PC-9 (cell line): ENCODE data around the gene SLX9. TPM values are rescaled to one million over a fixed set of nuclear protein-coding genes. Genes with fewer than 3 reads are reported as not detected.

Experiments
- BruUV-seq: library from RNA; stranded (reverse); fragments of 400-500 nt; replicated peaks from 2 replicates; lab custom pipeline; 2021; lab: Mats Ljungman, UMichigan
- CTCF ChIA-PET: fragments of 300-600 bp; sonication (Branson Sonifier 250); formaldehyde crosslinking; loops from one replicate; lab custom pipeline; 2022; ENCODE audit warnings: antibody characterized with exemption; lab: Charles Lee
- POLR2A ChIA-PET: fragments of 300-600 bp; sonication (Branson Sonifier 250); formaldehyde crosslinking; loops from one replicate; lab custom pipeline; 2022; ENCODE audit warnings: antibody characterized with exemption; ENCODE audit not compliant: unreplicated experiment; lab: Charles Lee
- DNase-seq, 2 experiments: peaks; one replicate each; pipeline versions ENCODE4 v3.0.0 to v3.0.0-alpha.2; 2015 to 2022; ENCODE audit warnings: mixed read lengths in 1 of 2
- H2AFZ ChIP-seq: fragments of 200-600 bp; sonication (generic); 2 replicates; pipeline ENCODE4 v1.8.1; 2017; ENCODE audit warnings: antibody characterized with exemption
- H3F3A ChIP-seq: fragments of 200-600 bp; sonication (generic); 2 replicates; pipeline ENCODE4 v1.8.1; 2017; ENCODE audit warnings: antibody characterized with exemption, mild to moderate bottlenecking, low read depth; ENCODE audit not compliant: insufficient read depth
- H3K27ac ChIP-seq: fragments of 200-600 bp; sonication (generic); 2 replicates; pipeline ENCODE4 v1.6.1; 2016; ENCODE audit warnings: mixed run types
- H3K27me3 ChIP-seq: fragments of 200-600 bp; sonication (generic); 2 replicates; pipeline ENCODE4 v1.6.1; 2016; ENCODE audit warnings: low read depth, mixed run types; ENCODE audit not compliant: insufficient read depth
- H3K36me3 ChIP-seq: fragments of 200-600 bp; sonication (generic); 2 replicates; pipeline ENCODE4 v1.6.1; 2016; ENCODE audit warnings: low read depth, mixed run types
- H3K4me1 ChIP-seq: fragments of 200-600 bp; sonication (generic); replicated peaks from 2 replicates; pipeline ENCODE4 v1.6.1; 2016; ENCODE audit warnings: mixed run types; ENCODE audit not compliant: insufficient read depth
- H3K4me2 ChIP-seq: fragments of 200-600 bp; sonication (generic); 2 replicates; pipeline ENCODE4 v1.6.1; 2017; ENCODE audit warnings: mixed run types
- H3K4me3 ChIP-seq: fragments of 200-600 bp; sonication (generic); 2 replicates; pipeline ENCODE4 v1.6.1; 2016; ENCODE audit warnings: mixed run types
- H3K79me2 ChIP-seq: fragments of 200-600 bp; sonication (generic); 2 replicates; pipeline ENCODE4 v1.6.1; 2017; ENCODE audit warnings: low read depth, mixed run types
- H3K9me2 ChIP-seq: fragments of 200-600 bp; sonication (generic); 2 replicates; pipeline ENCODE4 v1.8.1; 2017; ENCODE audit warnings: mild to moderate bottlenecking; ENCODE audit not compliant: insufficient read depth
- H3K9me3 ChIP-seq: fragments of 200-600 bp; sonication (generic); 2 replicates; pipeline ENCODE4 v1.8.1; 2016; ENCODE audit warnings: low read depth; ENCODE audit not compliant: insufficient read depth
- H4K20me1 ChIP-seq: fragments of 200-600 bp; sonication (generic); 2 replicates; pipeline ENCODE4 v1.8.1; 2017; ENCODE audit not compliant: insufficient read depth
- EZH2 ChIP-seq: fragments of 200-600 bp; sonication (generic); IDR thresholded peaks from 2 replicates; pipeline ENCODE4 v1.8.0; 2017; ENCODE audit warnings: antibody characterized with exemption, low read depth
- intact Hi-C: fragments of 100-400 bp; cut with micrococcal nuclease; formaldehyde crosslinking; loops from one replicate; pipeline ENCODE4 v1.10.0; 2022; ENCODE audit not compliant: unreplicated experiment
- total RNA-seq: library from RNA; stranded (reverse); gene quantifications from 2 replicates; pipeline ENCODE4 v1.2.3, GENCODE V29; 2021
- TF ChIP-seq, protein P1 (sequence below): fragments of 200-600 bp; sonication (generic); conservative IDR thresholded peaks from 2 replicates; pipeline ENCODE4 v1.6.1; 2017; ENCODE audit warnings: mixed run types, antibody characterized with exemption, mild to moderate bottlenecking, moderate library complexity

SLX9 gene
- total RNA-seq, 1 experiment from 2014 or later, result 22.8 TPM

DNA sequence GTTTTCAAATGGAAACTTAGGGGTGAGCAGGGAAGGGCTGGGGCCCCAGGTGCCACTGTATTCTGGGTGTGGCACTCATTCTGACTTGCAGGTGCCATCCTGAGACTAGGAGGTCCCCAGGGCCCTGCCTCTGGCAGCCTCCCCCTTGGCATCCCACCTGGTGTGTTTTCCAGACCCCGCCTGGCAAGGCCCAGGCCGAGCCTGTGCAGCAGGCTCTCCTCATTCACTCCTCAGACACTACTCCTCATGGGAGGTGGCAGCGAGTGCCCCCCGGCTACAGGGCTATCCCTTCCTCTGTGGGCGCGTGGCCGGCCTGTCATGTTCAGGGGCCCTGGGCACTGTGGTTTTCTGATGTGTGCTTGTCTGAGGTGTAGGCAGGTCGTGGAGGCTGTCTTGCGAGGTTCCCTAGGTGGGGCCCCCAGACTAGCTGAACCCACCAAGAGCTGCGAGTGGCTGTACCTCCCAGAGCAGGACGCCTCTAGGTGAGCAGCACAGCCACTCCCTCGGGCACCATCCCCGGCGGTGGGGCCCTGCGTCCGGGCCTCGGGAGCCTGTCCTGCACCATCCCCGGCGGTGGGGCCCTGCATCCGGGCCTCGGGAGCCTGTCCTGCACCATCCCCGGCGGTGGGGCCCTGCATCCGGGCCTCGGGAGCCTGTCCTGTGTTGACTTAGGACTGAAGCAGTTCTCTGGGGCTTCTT lies 13.2 kb downstream of the SLX9 start:
- intact Hi-C loops, result no loop called here
- Histone ChIP-seq H3K4me1 (no peaks in the 10 kb centered on the region), H3K4me2 (no peak overlapping the region), H3F3A (no peaks in the 10 kb centered on the region), H3K27me3 (no peaks in the 10 kb centered on the region), H3K79me2 (peaks cover 15% of the 10 kb centered on the region), H2AFZ (no peak overlapping the region), H3K36me3 (no peaks in the 10 kb centered on the region), H4K20me1 (peaks cover 34% of the 10 kb centered on the region), H3K9me3 (no peaks in the 10 kb centered on the region), H3K27ac (no peak overlapping the region), H3K4me3 (no peak overlapping the region), H3K9me2 (no peaks in the 10 kb centered on the region)
- TF ChIP-seq, protein P1, sequence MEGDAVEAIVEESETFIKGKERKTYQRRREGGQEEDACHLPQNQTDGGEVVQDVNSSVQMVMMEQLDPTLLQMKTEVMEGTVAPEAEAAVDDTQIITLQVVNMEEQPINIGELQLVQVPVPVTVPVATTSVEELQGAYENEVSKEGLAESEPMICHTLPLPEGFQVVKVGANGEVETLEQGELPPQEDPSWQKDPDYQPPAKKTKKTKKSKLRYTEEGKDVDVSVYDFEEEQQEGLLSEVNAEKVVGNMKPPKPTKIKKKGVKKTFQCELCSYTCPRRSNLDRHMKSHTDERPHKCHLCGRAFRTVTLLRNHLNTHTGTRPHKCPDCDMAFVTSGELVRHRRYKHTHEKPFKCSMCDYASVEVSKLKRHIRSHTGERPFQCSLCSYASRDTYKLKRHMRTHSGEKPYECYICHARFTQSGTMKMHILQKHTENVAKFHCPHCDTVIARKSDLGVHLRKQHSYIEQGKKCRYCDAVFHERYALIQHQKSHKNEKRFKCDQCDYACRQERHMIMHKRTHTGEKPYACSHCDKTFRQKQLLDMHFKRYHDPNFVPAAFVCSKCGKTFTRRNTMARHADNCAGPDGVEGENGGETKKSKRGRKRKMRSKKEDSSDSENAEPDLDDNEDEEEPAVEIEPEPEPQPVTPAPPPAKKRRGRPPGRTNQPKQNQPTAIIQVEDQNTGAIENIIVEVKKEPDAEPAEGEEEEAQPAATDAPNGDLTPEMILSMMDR, result no peak
- TF ChIP-seq EZH2, result no peak
- BruUV-seq, result no TSS peak
- ChIA-PET CTCF (no interaction called here), POLR2A (no interaction called here)
- DNase-seq, result no peak

DNA sequence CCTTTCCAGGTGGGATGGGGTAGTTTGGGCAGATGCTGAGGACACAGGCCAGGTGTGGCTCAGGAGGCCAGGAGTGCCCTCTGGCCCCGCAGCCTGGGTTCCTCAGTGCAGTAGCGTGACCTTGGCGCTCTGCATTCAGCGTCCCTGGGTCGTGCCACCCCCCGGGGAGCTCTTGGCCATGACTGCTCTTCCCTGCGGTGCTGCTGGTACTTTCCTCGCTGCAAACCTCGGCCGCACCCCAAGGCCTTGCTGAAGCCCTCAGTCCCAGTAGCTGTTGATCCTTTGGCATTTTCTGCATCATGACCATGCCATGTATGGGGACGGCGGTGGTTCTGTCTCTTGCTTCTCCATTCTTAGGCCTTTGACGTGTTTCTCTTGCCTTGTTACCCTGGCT lies 13.8 kb downstream of the SLX9 start:
- Histone ChIP-seq H3K79me2 (peaks cover 15% of the 10 kb centered on the region), H3F3A (no peaks in the 10 kb centered on the region), H4K20me1 (peaks cover 34% of the 10 kb centered on the region), H3K4me1 (no peaks in the 10 kb centered on the region), H3K9me2 (no peaks in the 10 kb centered on the region), H3K27me3 (no peaks in the 10 kb centered on the region), H2AFZ (no peak overlapping the region), H3K36me3 (no peaks in the 10 kb centered on the region), H3K4me3 (no peak overlapping the region), H3K4me2 (no peak overlapping the region), H3K27ac (no peak overlapping the region), H3K9me3 (no peaks in the 10 kb centered on the region)
- no TSS peak for BruUV-seq
- CTCF ChIA-PET, result no interaction called here
- no peak for DNase-seq
- TF ChIP-seq, protein P1, result no peak
- no peak for TF ChIP-seq EZH2
- POLR2A ChIA-PET, result no interaction called here
- intact Hi-C loops, result no loop called here

DNA sequence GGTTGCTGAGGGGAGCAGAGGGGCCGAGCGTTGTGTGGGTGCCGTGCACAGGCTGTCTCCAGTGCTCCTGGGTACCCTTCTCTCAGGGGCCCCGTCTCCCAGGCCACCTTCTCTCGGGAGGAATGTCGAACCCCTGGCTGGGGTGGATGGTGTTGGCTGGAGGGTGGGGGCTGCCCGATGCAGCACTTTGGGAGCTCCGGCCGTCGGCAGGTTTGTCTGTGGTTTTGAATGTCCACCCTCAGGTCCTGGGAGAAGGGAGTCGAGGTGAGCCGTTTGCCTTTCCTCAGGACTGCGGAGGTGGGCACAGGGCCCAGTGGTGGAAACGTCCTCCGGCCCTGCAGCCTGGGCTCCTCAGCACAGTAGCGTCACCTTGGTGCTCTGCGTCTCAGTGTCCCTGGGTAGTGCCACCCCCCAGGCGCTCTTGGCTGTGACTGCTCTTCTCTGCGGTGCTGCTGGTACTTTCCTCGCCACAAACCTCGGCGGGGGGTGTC lies 14.5 kb downstream of the SLX9 start:
- Histone ChIP-seq H3K27me3 (no peaks in the 10 kb centered on the region), H3K9me3 (no peaks in the 10 kb centered on the region), H3F3A (no peaks in the 10 kb centered on the region), H4K20me1 (peaks cover 27% of the 10 kb centered on the region), H2AFZ (no peak overlapping the region), H3K9me2 (no peaks in the 10 kb centered on the region), H3K79me2 (peaks cover 15% of the 10 kb centered on the region), H3K4me3 (no peak overlapping the region), H3K4me1 (no peaks in the 10 kb centered on the region), H3K4me2 (no peak overlapping the region), H3K36me3 (no peaks in the 10 kb centered on the region), H3K27ac (no peak overlapping the region)
- ChIA-PET POLR2A (no interaction called here), CTCF (no interaction called here)
- BruUV-seq, result no TSS peak
- no peak for TF ChIP-seq EZH2
- TF ChIP-seq, protein P1, result no peak
- DNase-seq, result no peak
- intact Hi-C loops, result no loop called here
